ENCODE measurements around the gene PCNX2. TPM values are rescaled to one million over a fixed set of nuclear protein-coding genes. Genes with fewer than 3 reads are reported as not detected.

Gene PCNX2
- total RNA-seq, 1 experiment from 2014 or later = 15.3 TPM

- ChIA-PET CTCF (no interaction called here), POLR2A (no interaction called here), RAD21 (ENCODE audit: low non-redundant PET in 1 of 2, low total read pairs in 2 of 2, uncharacterized antibody in 2 of 2, unreplicated experiment in 2 of 2) (no interaction called here)
- Histone ChIP-seq H3K9ac (ENCODE audit: low read length) (no peak overlapping the region), H3K9me2 (ENCODE audit: insufficient read depth) (no peaks in the 10 kb centered on the region), H3K27me3 (ENCODE audit: insufficient read depth, low read length) (no peaks in the 10 kb centered on the region), H3K79me2 (ENCODE audit: insufficient read depth, low read length) (no peaks in the 10 kb centered on the region), H3K4me1 (ENCODE audit: control insufficient read depth in 1 of 2, insufficient read depth in 2 of 2, low read length in 2 of 2) (no peaks in the 10 kb centered on the region), H3K27ac (ENCODE audit: low read depth, low read length) (no peak overlapping the region), H4K20me1 (ENCODE audit: insufficient read depth) (no peaks in the 10 kb centered on the region), H3K9me3 (ENCODE audit: control insufficient read depth in 1 of 2, insufficient read depth in 1 of 2, low read depth in 1 of 2, low read length in 2 of 2) (no peaks in the 10 kb centered on the region), H2AFZ (ENCODE audit: low read depth, low read length, poor library complexity, severe bottlenecking) (no peak overlapping the region), H3K4me2 (ENCODE audit: low read length) (no peak overlapping the region), H3K36me3 (ENCODE audit: control insufficient read depth in 1 of 2, insufficient read depth in 2 of 2, low read length in 2 of 2) (no peaks in the 10 kb centered on the region), H3K4me3 (replicated peaks in 1 of 2; ENCODE audit: low read depth in 1 of 2, low read length in 2 of 2) (no peak overlapping the region)
- no peak for ATAC-seq
- no TSS peak for BruUV-seq (replicated peaks)
- no peak for TF ChIP-seq POLR2A (IDR thresholded peaks at IDR 0.05; ENCODE audit: borderline replicate concordance, extremely low read depth, insufficient read depth, insufficient read length)
- no peak for TF ChIP-seq EZH2 (IDR thresholded peaks at IDR 0.05)
- intact Hi-C loops (cut with micrococcal nuclease) = no loop called here
- no peak for DNase-seq (ENCODE audit: low read depth, low spot score)
These were observed 249.9 kb downstream of the PCNX2 start for GRCh38 chr1:233045588-233045987.

GRCh38 chr1:233042834-233043233, 252.7 kb downstream of the PCNX2 start:
- Histone ChIP-seq H3K4me2 (ENCODE audit: low read length) (no peak overlapping the region), H3K9me2 (ENCODE audit: insufficient read depth) (no peaks in the 10 kb centered on the region), H3K4me1 (ENCODE audit: control insufficient read depth in 1 of 2, insufficient read depth in 2 of 2, low read length in 2 of 2) (no peaks in the 10 kb centered on the region), H3K9me3 (ENCODE audit: control insufficient read depth in 1 of 2, insufficient read depth in 1 of 2, low read depth in 1 of 2, low read length in 2 of 2) (no peaks in the 10 kb centered on the region), H3K36me3 (ENCODE audit: control insufficient read depth in 1 of 2, insufficient read depth in 2 of 2, low read length in 2 of 2) (no peaks in the 10 kb centered on the region), H3K9ac (ENCODE audit: low read length) (no peak overlapping the region), H3K27ac (ENCODE audit: low read depth, low read length) (no peak overlapping the region), H3K79me2 (ENCODE audit: insufficient read depth, low read length) (no peaks in the 10 kb centered on the region), H3K27me3 (ENCODE audit: insufficient read depth, low read length) (no peaks in the 10 kb centered on the region), H2AFZ (ENCODE audit: low read depth, low read length, poor library complexity, severe bottlenecking) (no peak overlapping the region), H4K20me1 (ENCODE audit: insufficient read depth) (no peaks in the 10 kb centered on the region), H3K4me3 (replicated peaks in 1 of 2; ENCODE audit: low read depth in 1 of 2, low read length in 2 of 2) (no peak overlapping the region)
- ChIA-PET POLR2A (no interaction called here), RAD21 (ENCODE audit: low non-redundant PET in 1 of 2, low total read pairs in 2 of 2, uncharacterized antibody in 2 of 2, unreplicated experiment in 2 of 2) (no interaction called here), CTCF (no interaction called here)
- no TSS peak for BruUV-seq (replicated peaks)
- DNase-seq (ENCODE audit: low read depth, low spot score) = no peak
- no peak for ATAC-seq
- no peak for TF ChIP-seq ELF1 (IDR thresholded peaks at IDR 0.05; ENCODE audit: borderline replicate concordance, low read depth)
- TF ChIP-seq EGR1 (IDR thresholded peaks at IDR 0.05; ENCODE audit: low read depth) = no peak
- no peak for TF ChIP-seq REST (IDR thresholded peaks at IDR 0.05; ENCODE audit: low read depth)
- TF ChIP-seq JUND (IDR thresholded peaks at IDR 0.05) = no peak
- TF ChIP-seq SP1 (IDR thresholded peaks at IDR 0.05; ENCODE audit: low read depth) = no peak
- TF ChIP-seq POLR2A (IDR thresholded peaks at IDR 0.05; ENCODE audit: borderline replicate concordance, extremely low read depth, insufficient read depth, insufficient read length) = no peak
- TF ChIP-seq FOSL1 (IDR thresholded peaks at IDR 0.05; ENCODE audit: low read depth) = no peak
- no peak for TF ChIP-seq SIN3A (IDR thresholded peaks at IDR 0.05; ENCODE audit: low read depth)
- no peak for TF ChIP-seq POLR2AphosphoS5 (IDR thresholded peaks at IDR 0.05; ENCODE audit: low read depth, low read length)
- no peak for TF ChIP-seq TCF7L2 (IDR thresholded peaks at IDR 0.05; ENCODE audit: borderline replicate concordance, extremely low read depth, insufficient read depth, insufficient read length)
- no peak for TF ChIP-seq ZFX (IDR thresholded peaks at IDR 0.05)
- intact Hi-C loops (cut with micrococcal nuclease) = no loop called here

Measured in HCT116 (cell line).